GM12873 (cell line): Measurements from ENCODE around the gene CUBN.

ENCODE experiments used
- TF ChIP-seq, protein P1 (sequence below): IDR thresholded peaks from 2 replicates; pipeline ENCODE4 v1.5.1; 2012; ENCODE audit warnings: low read depth, mild to moderate bottlenecking, moderate library complexity, low read length, control low read depth; ENCODE audit not compliant: insufficient read depth; ENCODE audit errors: missing control alignments

CUBN gene

DNA sequence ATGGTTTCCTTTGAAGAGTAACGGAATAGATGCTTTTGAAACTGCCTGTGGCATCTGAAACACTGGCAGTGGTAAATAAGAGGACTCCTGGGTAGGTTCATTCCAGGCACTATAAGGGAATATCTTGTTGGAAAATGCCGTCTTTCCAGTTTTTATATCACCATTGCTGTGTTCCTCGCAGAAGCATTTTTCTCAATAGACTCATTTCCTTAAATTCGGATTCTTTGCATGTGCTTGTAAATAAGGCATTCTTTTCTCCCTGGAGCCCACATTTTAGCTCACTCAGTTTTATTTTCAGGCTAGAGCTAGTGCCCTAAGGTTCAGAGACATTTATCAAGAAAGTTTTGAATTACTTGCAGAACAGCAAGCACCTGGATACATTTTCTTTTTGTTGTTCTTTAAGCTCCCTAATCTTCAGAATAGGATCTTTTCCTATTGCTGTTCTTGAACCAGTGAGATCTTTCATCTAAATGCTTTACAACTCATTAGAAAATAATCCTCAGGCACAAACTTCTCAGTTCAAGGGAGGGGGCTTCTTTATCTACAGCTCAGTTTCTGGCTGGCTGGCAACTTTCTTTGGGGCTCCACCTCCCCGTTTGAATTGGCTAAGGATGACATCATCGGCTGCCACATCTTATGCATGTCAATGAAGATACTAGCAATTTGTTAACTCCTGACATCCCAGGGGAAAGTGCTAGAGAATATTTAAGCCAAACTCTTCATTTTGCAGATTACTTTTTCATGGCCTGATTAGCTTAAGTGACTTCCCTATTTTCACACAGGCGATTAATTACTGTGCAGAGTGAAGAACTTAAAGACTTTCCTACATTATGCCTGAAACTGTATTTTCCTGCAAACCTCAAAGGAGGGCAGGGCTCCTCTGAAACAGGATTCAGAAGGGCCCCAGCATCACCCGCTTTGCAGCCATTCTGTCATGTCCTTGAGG is 178.7 kb downstream of the CUBN start:
- TF ChIP-seq, protein P1, sequence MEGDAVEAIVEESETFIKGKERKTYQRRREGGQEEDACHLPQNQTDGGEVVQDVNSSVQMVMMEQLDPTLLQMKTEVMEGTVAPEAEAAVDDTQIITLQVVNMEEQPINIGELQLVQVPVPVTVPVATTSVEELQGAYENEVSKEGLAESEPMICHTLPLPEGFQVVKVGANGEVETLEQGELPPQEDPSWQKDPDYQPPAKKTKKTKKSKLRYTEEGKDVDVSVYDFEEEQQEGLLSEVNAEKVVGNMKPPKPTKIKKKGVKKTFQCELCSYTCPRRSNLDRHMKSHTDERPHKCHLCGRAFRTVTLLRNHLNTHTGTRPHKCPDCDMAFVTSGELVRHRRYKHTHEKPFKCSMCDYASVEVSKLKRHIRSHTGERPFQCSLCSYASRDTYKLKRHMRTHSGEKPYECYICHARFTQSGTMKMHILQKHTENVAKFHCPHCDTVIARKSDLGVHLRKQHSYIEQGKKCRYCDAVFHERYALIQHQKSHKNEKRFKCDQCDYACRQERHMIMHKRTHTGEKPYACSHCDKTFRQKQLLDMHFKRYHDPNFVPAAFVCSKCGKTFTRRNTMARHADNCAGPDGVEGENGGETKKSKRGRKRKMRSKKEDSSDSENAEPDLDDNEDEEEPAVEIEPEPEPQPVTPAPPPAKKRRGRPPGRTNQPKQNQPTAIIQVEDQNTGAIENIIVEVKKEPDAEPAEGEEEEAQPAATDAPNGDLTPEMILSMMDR, result no peak

DNA sequence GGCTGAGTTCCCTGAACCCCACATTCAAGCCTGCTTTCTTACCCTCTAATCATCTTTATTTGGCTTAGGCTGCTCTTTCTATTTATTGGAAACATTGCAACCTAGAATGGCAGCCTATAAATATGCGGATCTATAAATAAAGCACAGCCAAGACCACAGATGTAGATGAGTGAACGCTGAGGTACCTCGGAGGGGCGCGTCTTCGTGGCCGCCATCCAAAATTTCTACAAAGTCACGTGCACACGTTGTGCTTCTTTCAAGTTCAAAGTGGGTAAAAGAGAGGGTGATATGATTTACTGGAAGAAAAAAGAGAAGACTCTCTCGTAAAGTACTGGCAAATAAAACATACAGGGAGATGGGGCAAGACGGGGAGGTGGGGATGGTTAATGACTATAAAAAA is 179.8 kb downstream of the CUBN start:
- TF ChIP-seq, protein P1, result no peak

DNA sequence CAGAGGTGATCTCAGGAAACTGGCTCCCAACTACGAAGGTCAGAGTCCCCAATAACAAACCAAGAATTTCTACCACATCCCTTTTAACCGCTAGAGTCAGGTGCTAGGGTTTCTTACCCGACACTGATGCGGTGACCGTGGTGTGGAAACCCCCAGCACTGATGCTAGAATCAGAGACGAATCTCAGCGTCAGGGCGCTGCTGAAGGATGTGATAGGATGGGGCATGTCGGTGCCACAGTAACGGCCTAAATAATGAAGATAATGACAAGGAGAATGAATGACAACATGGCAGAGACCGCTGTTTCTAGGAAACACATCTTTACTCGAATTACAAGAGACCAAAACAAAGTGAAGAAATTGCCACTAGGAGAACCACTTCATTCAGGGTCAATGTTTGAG is 181.2 kb downstream of the CUBN start:
- TF ChIP-seq, protein P1, result no peak

DNA sequence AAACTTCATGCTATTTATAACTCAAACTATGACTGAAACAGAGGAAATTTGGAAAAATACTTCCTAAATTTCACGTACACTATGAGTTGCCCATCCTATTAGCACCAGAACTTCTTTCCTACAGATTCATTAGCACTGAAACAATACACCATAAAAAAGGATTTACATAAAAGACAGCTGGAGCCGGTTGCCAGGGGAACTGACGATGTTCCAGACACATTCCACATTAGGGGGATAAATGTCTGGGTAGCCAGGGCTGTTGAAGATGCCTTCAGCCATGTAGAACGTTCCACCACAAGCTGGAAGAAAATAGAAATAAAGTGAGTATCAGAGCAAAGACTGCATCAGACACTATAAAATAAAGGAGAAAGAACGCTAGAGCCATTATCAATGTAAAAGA is 182.5 kb downstream of the CUBN start:
- TF ChIP-seq, protein P1, result no peak

DNA sequence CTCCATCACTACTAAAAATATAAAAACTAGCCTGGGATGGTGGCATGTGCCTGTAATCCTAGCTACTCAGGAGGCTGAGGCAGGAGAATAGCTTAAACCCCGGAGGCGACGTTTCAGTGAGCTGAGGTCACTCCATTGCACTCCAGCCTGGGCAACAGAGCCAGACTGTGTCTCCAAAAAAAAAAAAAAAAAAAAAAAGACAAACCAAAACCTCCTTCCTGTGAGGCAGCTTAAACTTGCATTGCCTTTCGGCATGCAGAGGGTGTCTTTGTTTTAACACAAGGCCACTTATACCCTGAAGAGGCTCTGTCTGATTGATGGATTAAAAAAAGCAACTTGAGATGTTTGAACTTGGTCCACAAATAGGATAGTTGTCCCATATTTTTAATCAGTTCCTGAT is 184.0 kb downstream of the CUBN start:
- TF ChIP-seq, protein P1, result no peak

DNA sequence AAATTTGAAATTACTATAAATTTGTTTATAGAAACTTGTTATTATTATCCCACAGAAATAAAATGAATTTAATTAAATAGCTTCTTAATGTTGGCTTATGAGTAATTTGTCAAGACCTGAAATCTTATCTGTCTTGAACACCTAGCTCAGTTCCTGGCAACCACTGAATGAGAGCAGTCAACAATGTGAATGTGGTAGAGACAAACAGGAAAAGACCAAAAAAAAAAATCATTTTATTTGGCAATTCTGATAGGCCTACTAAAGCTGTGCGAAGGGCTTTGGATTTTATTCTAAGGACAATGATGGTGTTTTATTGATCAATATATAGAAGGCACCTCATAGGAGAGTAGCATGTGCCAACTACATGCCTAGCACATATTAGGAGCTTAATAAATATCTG is 184.6 kb downstream of the CUBN start:
- TF ChIP-seq, protein P1, result no peak

DNA sequence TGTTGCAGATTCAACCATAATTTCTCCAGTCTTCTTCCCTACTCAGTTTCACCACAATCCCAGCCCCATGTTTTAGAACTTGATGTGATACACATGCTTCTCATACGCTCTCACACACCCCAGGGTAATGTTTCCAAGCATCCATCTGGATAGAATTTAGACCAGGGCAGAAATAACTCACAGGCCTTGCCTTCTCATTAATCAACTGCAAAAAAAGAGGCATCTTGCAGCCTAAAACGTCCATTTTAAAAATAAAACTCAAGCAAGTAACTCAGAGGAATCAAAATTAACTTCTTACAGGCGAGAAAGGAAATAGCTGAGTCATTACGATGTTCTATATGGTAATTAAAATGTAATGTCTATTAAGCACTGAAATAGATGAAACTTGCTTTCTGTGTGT is 185.2 kb downstream of the CUBN start:
- TF ChIP-seq, protein P1, result no peak
